H1 (cell line): ENCODE measurements around the gene DPEP1. TPM values are rescaled to one million over a fixed set of nuclear protein-coding genes. Genes with fewer than 3 reads are reported as not detected.

Experiments used
- ASH2L ChIP-seq: fragments of 200-600, 300-600 bp; sonication (generic); IDR thresholded peaks from one replicate; pipeline ENCODE4 v1.7.1; 2017; ENCODE audit warnings: low read length
- CHD2 ChIP-seq: IDR thresholded peaks from 2 replicates; pipeline ENCODE4 v1.6.1; 2012; ENCODE audit warnings: low read length, improper control_type of control experiment
- RFX5 ChIP-seq: IDR thresholded peaks from 2 replicates; pipeline ENCODE4 v1.6.1; 2011; ENCODE audit warnings: low read depth, low read length, improper control_type of control experiment, borderline replicate concordance
- polyA plus RNA-seq, 7 experiments: library from polyadenylated mRNA; depleted of rRNA in 3 of 7; stranded (reverse) in 5 of 7; unstranded in 2 of 7; fragments of >200 nt in 5 of 7; fragments of 200-250 nt in 2 of 7; gene quantifications; 1 replicate in 5 of 7; 2 replicates in 1 of 7; 4 replicates in 1 of 7; pipeline versions ENCODE4 v1.2.1 to v1.2.3, GENCODE V29; 2011 to 2013; ENCODE audit warnings: missing spikeins in 2 of 7, mixed read lengths in 2 of 7
- total RNA-seq: library from RNA; stranded (reverse); fragmentation: NEBNext Ultra II Directional; extraction: Animal tissue kit (Norgen Biotek cat#: 25700); gene quantifications from 2 replicates; pipeline ENCODE4 v1.2.1, GENCODE V29; 2021
- TF ChIP-seq, protein P1 (sequence below): IDR thresholded peaks from 2 replicates; pipeline ENCODE4 v1.6.1; 2012; ENCODE audit warnings: inconsistent platforms
- TF ChIP-seq, protein P2 (sequence below): IDR thresholded peaks from 2 replicates; pipeline ENCODE4 v1.6.1; 2012; ENCODE audit warnings: inconsistent platforms

DPEP1 gene
- total and polyA plus RNA-seq, 2 of the 8 experiments (the other 6 are each of a cell fraction or from before 2014, with no cell fraction given), result 2.8 to 3.1 TPM

DNA sequence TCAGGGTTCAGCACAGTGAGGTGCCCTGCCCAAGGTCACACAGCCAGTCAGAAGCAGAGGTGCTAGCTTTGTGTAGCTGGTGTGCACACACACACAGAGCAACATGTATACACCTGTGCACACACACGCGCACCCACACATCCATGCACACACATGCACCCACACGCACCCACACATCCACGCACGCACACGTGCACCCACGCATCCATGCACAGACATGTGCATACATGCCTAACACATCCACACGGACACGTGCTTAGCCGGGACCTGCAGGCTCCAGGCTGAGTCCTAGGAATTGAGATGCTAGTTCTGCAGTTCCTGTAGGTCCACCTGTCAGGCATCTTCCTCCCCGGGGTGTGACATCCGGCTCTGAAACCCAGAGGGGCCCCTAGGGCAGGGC, 13.0 kb upstream of the DPEP1 start (continued):
- TF ChIP-seq ASH2L (no peak), CHD2 (no peak), RFX5 (no peak)
- TF ChIP-seq, protein P1, sequence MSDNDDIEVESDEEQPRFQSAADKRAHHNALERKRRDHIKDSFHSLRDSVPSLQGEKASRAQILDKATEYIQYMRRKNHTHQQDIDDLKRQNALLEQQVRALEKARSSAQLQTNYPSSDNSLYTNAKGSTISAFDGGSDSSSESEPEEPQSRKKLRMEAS, result no peak
- TF ChIP-seq, protein P2, sequence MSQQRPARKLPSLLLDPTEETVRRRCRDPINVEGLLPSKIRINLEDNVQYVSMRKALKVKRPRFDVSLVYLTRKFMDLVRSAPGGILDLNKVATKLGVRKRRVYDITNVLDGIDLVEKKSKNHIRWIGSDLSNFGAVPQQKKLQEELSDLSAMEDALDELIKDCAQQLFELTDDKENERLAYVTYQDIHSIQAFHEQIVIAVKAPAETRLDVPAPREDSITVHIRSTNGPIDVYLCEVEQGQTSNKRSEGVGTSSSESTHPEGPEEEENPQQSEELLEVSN, result no peak
